Ishikawa (cell line): ENCODE measurements around the gene ADD3.

Source experiments
- CEBPB ChIP-seq: IDR thresholded peaks from 2 replicates; pipeline ENCODE4 v1.6.1; 2012
- CREB1 ChIP-seq: IDR thresholded peaks from 2 replicates; pipeline ENCODE4 v1.6.1; 2012; ENCODE audit warnings: low read depth
- EGR1 ChIP-seq: IDR thresholded peaks from 2 replicates; pipeline ENCODE4 v1.6.1; 2012
- EP300 ChIP-seq: IDR thresholded peaks from 2 replicates; pipeline ENCODE4 v1.6.1; 2012; ENCODE audit warnings: borderline replicate concordance
- FOXM1 ChIP-seq: IDR thresholded peaks from 2 replicates; pipeline ENCODE4 v1.6.1; 2012; ENCODE audit warnings: low read depth, borderline replicate concordance
- NFIC ChIP-seq: IDR thresholded peaks from 2 replicates; pipeline ENCODE4 v1.6.1; 2012
- RAD21 ChIP-seq: IDR thresholded peaks from 2 replicates; pipeline ENCODE4 v1.6.1; 2012; ENCODE audit warnings: low read depth
- TAF1 ChIP-seq: IDR thresholded peaks from 2 replicates; pipeline ENCODE4 v1.6.1; 2012; ENCODE audit warnings: low read depth, mild to moderate bottlenecking
- TCF12 ChIP-seq: IDR thresholded peaks from 2 replicates; pipeline ENCODE4 v1.6.1; 2012; ENCODE audit warnings: low read depth
- TEAD4 ChIP-seq: IDR thresholded peaks from 2 replicates; pipeline ENCODE4 v1.6.1; 2012
- YY1 ChIP-seq: IDR thresholded peaks from 2 replicates; pipeline ENCODE4 v1.6.1; 2012; ENCODE audit warnings: low read depth
- ZBTB7A ChIP-seq: IDR thresholded peaks from 2 replicates; pipeline ENCODE4 v1.6.1; 2012; ENCODE audit warnings: low read depth
- TF ChIP-seq, protein P1 (sequence below): IDR thresholded peaks from 2 replicates; pipeline ENCODE4 v1.6.1; 2012; ENCODE audit warnings: low read depth, mild to moderate bottlenecking
- TF ChIP-seq, protein P2 (sequence below): IDR thresholded peaks from 2 replicates; pipeline ENCODE4 v1.6.1; 2012
- TF ChIP-seq, protein P3 (sequence below): IDR thresholded peaks from 2 replicates; pipeline ENCODE4 v1.6.1; 2012

Gene ADD3

DNA sequence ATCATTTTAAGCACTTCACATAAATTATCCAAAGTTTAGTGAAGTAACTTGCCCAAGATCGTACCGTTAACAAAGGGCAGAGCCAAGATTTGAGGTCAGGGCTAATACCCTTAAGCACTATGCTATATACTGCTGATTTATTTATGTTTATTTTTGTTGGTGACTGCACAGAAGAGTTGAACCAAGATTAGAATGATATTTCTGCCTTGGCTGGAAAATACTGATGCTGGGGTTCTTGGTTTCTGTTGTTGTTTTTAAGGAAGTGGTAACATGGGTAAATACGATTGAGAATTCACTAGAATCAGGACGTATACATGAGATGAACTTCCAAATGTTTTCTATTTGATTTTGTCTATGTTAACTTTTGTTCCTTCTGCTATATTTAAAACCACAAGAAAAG, 9.3 kb downstream of the ADD3 start:
- TF ChIP-seq ZBTB7A (no peak), YY1 (no peak), CREB1 (no peak), RAD21 (no peak)
- TF ChIP-seq, protein P1, sequence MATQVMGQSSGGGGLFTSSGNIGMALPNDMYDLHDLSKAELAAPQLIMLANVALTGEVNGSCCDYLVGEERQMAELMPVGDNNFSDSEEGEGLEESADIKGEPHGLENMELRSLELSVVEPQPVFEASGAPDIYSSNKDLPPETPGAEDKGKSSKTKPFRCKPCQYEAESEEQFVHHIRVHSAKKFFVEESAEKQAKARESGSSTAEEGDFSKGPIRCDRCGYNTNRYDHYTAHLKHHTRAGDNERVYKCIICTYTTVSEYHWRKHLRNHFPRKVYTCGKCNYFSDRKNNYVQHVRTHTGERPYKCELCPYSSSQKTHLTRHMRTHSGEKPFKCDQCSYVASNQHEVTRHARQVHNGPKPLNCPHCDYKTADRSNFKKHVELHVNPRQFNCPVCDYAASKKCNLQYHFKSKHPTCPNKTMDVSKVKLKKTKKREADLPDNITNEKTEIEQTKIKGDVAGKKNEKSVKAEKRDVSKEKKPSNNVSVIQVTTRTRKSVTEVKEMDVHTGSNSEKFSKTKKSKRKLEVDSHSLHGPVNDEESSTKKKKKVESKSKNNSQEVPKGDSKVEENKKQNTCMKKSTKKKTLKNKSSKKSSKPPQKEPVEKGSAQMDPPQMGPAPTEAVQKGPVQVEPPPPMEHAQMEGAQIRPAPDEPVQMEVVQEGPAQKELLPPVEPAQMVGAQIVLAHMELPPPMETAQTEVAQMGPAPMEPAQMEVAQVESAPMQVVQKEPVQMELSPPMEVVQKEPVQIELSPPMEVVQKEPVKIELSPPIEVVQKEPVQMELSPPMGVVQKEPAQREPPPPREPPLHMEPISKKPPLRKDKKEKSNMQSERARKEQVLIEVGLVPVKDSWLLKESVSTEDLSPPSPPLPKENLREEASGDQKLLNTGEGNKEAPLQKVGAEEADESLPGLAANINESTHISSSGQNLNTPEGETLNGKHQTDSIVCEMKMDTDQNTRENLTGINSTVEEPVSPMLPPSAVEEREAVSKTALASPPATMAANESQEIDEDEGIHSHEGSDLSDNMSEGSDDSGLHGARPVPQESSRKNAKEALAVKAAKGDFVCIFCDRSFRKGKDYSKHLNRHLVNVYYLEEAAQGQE: no peak

DNA sequence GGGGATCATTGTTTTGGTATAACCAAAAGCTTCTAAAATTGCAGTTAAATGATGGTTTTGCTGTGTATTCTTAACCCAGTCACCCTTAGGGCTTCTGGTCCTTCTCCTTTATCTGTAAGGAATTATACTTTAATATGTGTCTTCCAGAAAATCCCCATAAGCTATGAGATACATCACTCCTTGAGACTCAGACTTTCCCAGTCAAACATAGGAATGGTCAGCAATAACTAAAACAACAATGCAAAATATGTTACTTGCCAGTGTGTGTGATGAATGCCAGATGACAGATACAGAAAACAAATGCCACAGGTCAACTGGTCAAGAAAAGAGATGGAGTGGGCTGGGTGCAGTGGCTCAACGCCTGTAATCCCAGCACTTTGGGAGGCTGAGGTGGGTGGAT, 10.1 kb downstream of the ADD3 start:
- TF ChIP-seq, protein P2, sequence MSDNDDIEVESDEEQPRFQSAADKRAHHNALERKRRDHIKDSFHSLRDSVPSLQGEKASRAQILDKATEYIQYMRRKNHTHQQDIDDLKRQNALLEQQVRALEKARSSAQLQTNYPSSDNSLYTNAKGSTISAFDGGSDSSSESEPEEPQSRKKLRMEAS: no peak
- TF ChIP-seq NFIC (no peak), ZBTB7A (no peak), TEAD4 (no peak), EP300 (no peak), TCF12 (no peak)

DNA sequence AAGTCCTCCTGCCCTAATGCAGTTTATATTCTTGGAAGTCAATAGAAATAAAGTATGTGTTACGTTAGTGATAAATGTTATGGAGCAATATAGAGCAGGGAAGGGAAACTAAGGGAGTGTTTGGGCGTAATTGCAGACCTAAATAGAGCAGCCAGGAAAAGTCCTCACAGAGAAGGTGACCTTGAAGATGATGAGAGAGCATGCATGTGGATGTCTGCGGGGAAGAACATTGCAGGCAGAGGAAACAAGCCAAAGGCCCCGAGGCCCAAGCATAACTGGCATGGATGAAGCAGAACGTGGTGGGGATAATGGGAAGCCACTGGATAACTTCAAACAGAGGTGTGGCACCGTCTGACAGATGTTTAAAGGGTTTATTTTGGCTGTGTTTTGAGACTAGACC, 12.5 kb downstream of the ADD3 start:
- no peak for TF ChIP-seq TEAD4
- TF ChIP-seq CREB1: no peak
- TF ChIP-seq, protein P1: no peak
- TF ChIP-seq, protein P3, sequence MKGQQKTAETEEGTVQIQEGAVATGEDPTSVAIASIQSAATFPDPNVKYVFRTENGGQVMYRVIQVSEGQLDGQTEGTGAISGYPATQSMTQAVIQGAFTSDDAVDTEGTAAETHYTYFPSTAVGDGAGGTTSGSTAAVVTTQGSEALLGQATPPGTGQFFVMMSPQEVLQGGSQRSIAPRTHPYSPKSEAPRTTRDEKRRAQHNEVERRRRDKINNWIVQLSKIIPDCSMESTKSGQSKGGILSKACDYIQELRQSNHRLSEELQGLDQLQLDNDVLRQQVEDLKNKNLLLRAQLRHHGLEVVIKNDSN: no peak
- TF ChIP-seq FOXM1: no peak
- TF ChIP-seq TCF12: no peak

DNA sequence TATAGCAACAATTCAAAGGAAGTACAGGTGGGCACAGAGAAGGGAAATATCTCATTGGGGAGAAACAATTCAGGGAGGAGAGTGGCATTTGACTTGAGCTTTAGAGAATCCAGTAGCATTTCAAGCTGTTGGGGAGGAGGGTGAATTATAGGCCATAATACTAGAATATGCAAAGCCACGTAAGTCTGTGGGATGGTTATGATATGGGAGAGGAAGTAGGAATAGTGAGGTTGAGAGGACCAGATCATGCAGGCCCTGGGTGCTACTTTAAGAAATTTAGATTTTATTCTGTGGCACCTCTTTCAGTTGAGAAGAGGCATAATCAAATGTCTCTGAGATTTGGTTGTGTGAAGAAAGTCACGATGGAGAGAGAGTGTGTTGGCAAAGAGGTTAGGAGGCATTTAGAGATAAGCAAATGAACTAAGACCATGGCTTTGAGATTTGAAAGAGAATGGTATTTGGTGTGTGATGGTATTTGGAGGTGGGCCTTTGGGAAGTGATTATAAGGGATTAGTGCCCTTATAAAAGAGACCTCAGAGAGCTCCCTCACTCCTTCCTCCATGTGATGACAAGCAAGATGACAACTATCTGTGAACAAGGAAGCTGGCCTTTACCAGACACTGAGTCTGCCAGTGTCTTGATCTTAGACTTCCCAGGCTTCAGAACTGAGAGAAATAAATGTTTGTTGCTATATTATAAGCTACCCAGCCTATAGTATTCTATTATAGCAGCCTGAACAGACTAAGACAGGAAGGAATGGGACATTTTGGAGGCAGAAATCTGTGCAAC, 15.1 kb downstream of the ADD3 start:
- TF ChIP-seq TEAD4 (no peak), FOXM1 (no peak), TAF1 (no peak), CEBPB (no peak), CREB1 (no peak), EGR1 (no peak), YY1 (no peak), EP300 (no peak), TCF12 (no peak), ZBTB7A (no peak), RAD21 (no peak)
- TF ChIP-seq, protein P1: no peak
- TF ChIP-seq, protein P2: no peak
- TF ChIP-seq, protein P3: no peak

DNA sequence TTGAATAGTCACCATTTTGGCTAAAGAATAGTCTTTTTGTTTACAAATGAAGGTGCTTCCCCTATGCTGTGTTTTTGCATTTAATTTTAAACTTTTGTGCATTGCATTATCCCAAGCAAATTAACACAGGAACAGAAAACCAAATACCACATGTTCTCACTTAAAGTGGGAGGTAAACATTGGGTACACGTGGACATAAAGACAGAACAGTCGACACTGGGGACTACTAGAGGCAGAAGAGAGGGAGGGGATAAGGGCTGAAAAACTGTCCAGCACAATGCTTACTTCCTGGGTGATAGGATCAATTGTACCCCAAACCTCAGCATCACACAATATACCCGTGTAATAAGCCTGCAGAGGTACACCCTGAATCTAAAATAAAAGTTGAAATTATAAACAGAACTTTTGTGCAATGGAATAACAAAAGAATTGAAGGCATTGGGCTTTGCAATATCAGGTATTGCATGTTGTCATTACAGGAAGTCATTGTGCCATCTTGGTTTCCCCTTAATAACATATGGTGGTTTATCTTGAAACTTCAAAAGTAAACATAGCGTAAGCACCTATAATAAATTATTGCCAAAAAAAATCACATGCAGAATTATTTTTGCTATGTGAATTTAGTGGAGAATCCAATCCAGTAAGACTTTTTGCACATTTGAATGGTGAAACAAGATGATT, 16.1 kb downstream of the ADD3 start:
- TF ChIP-seq, protein P2: no peak
- TF ChIP-seq NFIC: no peak
- no peak for TF ChIP-seq YY1
- no peak for TF ChIP-seq TEAD4
- TF ChIP-seq EGR1: no peak
- no peak for TF ChIP-seq TCF12
- TF ChIP-seq FOXM1: no peak
- TF ChIP-seq, protein P1: no peak
